HEK293 (cell line): ENCODE data around the gene NEUROG3.

Source experiments
- ATF2 ChIP-seq: fragments of 450-650 bp; formaldehyde crosslinking; IDR thresholded peaks from 2 replicates; pipeline ENCODE4 v1.5.1; 2016; ENCODE audit warnings: missing biosample characterization, missing genetic modification characterization, low read depth
- GLIS2 ChIP-seq: fragments of 450-650 bp; formaldehyde crosslinking; IDR thresholded peaks from 2 replicates; pipeline ENCODE4 v1.5.1; 2016; ENCODE audit warnings: missing biosample characterization, missing genetic modification characterization
- MYNN ChIP-seq: fragments of 450-650 bp; formaldehyde crosslinking; IDR thresholded peaks from 2 replicates; pipeline ENCODE4 v1.5.1; 2016; ENCODE audit warnings: missing biosample characterization, missing genetic modification characterization, borderline replicate concordance
- ZBTB1 ChIP-seq: fragments of 450-650 bp; formaldehyde crosslinking; IDR thresholded peaks from 2 replicates; pipeline ENCODE4 v1.5.1; 2016; ENCODE audit warnings: missing biosample characterization, missing genetic modification characterization
- ZBTB21 ChIP-seq: fragments of 450-650 bp; formaldehyde crosslinking; IDR thresholded peaks from 2 replicates; pipeline ENCODE4 v1.5.1; 2017; ENCODE audit warnings: missing biosample characterization, missing genetic modification characterization
- ZFP3 ChIP-seq: fragments of 450-650 bp; formaldehyde crosslinking; IDR thresholded peaks from 2 replicates; pipeline ENCODE4 v1.5.1; 2016; ENCODE audit warnings: low read depth, missing biosample characterization, missing genetic modification characterization
- ZNF280D ChIP-seq: fragments of 450-650 bp; formaldehyde crosslinking; IDR thresholded peaks from 2 replicates; pipeline ENCODE4 v1.5.1; 2016; ENCODE audit warnings: missing biosample characterization, missing genetic modification characterization
- ZNF350 ChIP-seq: fragments of 450-650 bp; formaldehyde crosslinking; IDR thresholded peaks from 2 replicates; pipeline ENCODE4 v1.5.0; 2017; ENCODE audit warnings: missing biosample characterization, mild to moderate bottlenecking, missing genetic modification characterization
- ZNF510 ChIP-seq: fragments of 450-650 bp; formaldehyde crosslinking; IDR thresholded peaks from 2 replicates; pipeline ENCODE4 v1.5.1; 2018; ENCODE audit warnings: mild to moderate bottlenecking, missing genetic modification characterization, missing biosample characterization; ENCODE audit not compliant: insufficient replicate concordance
- ZNF549 ChIP-seq: fragments of 450-650 bp; IDR thresholded peaks from 2 replicates; pipeline ENCODE4 v1.5.1; 2018; ENCODE audit warnings: missing biosample characterization, missing genetic modification characterization, mild to moderate bottlenecking, inconsistent platforms, moderate library complexity
- TF ChIP-seq, protein P1 (sequence below): sonication (generic); formaldehyde crosslinking; IDR thresholded peaks from 2 replicates; pipeline ENCODE4 v1.8.1; 2022; ENCODE audit warnings: mild to moderate bottlenecking, moderate library complexity, missing genetic modification reagents
- TF ChIP-seq, protein P2 (sequence below): fragments of 450-650 bp; formaldehyde crosslinking; IDR thresholded peaks from 2 replicates; pipeline ENCODE4 v1.5.1; 2016; ENCODE audit warnings: missing biosample characterization, missing genetic modification characterization

DNA sequence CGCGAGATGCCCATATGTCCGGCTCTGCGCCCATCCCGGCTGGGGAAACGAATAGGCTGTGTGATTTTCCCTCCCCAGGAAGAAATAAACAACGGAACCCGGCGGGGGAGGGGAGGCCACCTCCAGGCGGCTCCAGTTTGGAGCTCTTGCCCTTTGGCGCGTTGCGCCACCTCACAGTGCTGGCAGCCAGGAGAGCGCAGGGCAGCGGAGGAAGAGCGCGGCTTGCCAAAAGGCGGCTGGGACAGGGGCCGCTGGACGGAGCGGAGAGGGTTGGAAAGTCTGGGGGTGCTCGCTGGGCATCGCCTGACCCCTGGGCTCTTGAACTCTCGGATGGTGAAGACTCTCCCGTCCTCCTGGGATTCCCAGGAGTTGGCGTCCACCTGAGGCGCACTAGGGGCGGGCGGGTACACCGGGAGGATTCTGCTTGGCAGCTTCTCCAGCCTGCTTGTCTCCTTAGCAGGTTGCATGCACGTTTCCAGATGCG lies 5.3 kb upstream of the NEUROG3 start:
- no peak for TF ChIP-seq GLIS2 (tag by site-specific recombination)
- TF ChIP-seq ZNF549 (tag by site-specific recombination) = no peak
- no peak for TF ChIP-seq ZNF280D (tag by site-specific recombination)
- TF ChIP-seq, protein P1, sequence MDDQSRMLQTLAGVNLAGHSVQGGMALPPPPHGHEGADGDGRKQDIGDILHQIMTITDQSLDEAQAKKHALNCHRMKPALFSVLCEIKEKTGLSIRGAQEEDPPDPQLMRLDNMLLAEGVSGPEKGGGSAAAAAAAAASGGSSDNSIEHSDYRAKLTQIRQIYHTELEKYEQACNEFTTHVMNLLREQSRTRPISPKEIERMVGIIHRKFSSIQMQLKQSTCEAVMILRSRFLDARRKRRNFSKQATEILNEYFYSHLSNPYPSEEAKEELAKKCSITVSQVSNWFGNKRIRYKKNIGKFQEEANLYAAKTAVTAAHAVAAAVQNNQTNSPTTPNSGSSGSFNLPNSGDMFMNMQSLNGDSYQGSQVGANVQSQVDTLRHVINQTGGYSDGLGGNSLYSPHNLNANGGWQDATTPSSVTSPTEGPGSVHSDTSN (CRISPR knock-in tag) = no peak
- no peak for TF ChIP-seq ZFP3 (tag by site-specific recombination)
- no peak for TF ChIP-seq ZBTB1 (tag by site-specific recombination)
- no peak for TF ChIP-seq ZBTB21 (tag by site-specific recombination)
- TF ChIP-seq, protein P2, sequence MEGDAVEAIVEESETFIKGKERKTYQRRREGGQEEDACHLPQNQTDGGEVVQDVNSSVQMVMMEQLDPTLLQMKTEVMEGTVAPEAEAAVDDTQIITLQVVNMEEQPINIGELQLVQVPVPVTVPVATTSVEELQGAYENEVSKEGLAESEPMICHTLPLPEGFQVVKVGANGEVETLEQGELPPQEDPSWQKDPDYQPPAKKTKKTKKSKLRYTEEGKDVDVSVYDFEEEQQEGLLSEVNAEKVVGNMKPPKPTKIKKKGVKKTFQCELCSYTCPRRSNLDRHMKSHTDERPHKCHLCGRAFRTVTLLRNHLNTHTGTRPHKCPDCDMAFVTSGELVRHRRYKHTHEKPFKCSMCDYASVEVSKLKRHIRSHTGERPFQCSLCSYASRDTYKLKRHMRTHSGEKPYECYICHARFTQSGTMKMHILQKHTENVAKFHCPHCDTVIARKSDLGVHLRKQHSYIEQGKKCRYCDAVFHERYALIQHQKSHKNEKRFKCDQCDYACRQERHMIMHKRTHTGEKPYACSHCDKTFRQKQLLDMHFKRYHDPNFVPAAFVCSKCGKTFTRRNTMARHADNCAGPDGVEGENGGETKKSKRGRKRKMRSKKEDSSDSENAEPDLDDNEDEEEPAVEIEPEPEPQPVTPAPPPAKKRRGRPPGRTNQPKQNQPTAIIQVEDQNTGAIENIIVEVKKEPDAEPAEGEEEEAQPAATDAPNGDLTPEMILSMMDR (tag by site-specific recombination) = no peak
- no peak for TF ChIP-seq ATF2
- no peak for TF ChIP-seq MYNN
- TF ChIP-seq ZNF510 (tag by site-specific recombination) = no peak
- no peak for TF ChIP-seq ZNF350 (tag by site-specific recombination)
